Esophagus muscularis mucosa (tissue), 4 donors: ENCODE results near the gene NGDN.

Experiments used
- EP300 ChIP-seq: sonication (generic); formaldehyde crosslinking; IDR thresholded peaks from one replicate; pipeline ENCODE4 v1.6.1; 2017; ENCODE audit warnings: antibody characterized with exemption
- POLR2A ChIP-seq: fragments of 450-650 bp; IDR thresholded peaks from one replicate; pipeline ENCODE4 v1.6.1; 2017; ENCODE audit warnings: antibody characterized with exemption, moderate library complexity, mild to moderate bottlenecking, low read depth
- TF ChIP-seq, protein P1 (sequence below), 3 experiments: fragments of 200-600 bp in 2 of 3; fragments of 450-650 bp in 1 of 3; sonication (generic) in 2 of 3; IDR thresholded peaks; one replicate each; pipeline ENCODE4 v1.5.1; 2017 to 2019; ENCODE audit warnings: antibody characterized with exemption in 3 of 3, mild to moderate bottlenecking in 2 of 3, moderate library complexity in 1 of 3

GRCh38 chr14:23444314-23444713 is 25.2 kb upstream of the NGDN start:
- TF ChIP-seq, protein P1, sequence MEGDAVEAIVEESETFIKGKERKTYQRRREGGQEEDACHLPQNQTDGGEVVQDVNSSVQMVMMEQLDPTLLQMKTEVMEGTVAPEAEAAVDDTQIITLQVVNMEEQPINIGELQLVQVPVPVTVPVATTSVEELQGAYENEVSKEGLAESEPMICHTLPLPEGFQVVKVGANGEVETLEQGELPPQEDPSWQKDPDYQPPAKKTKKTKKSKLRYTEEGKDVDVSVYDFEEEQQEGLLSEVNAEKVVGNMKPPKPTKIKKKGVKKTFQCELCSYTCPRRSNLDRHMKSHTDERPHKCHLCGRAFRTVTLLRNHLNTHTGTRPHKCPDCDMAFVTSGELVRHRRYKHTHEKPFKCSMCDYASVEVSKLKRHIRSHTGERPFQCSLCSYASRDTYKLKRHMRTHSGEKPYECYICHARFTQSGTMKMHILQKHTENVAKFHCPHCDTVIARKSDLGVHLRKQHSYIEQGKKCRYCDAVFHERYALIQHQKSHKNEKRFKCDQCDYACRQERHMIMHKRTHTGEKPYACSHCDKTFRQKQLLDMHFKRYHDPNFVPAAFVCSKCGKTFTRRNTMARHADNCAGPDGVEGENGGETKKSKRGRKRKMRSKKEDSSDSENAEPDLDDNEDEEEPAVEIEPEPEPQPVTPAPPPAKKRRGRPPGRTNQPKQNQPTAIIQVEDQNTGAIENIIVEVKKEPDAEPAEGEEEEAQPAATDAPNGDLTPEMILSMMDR (IDR thresholded peaks at IDR 0.05) = no peak
- TF ChIP-seq EP300 (no peak), POLR2A (no peak)
